ENCODE measurements around the gene SPATA12.

Gene SPATA12

DNA sequence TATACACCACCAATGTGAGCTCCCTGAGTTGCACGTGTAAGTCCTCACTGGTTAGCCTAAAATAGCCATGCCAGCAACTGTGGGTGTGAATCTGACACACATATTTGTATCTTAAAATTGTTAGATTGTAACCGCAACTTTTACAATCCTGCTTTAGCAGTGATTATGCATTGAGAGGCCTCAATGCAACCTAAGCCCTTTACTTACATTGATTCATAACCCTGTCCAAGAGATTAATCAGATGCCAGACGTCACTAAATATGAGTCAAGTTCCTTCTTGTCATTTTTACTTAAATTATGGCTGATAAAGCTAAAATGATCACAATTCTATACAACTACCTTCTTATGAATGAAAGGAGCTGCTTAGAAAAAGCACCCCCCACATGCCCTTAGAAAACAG lies 57.8 kb downstream of the SPATA12 start:
- no peak for DNase-seq (ENCODE audit: low spot score)

DNA sequence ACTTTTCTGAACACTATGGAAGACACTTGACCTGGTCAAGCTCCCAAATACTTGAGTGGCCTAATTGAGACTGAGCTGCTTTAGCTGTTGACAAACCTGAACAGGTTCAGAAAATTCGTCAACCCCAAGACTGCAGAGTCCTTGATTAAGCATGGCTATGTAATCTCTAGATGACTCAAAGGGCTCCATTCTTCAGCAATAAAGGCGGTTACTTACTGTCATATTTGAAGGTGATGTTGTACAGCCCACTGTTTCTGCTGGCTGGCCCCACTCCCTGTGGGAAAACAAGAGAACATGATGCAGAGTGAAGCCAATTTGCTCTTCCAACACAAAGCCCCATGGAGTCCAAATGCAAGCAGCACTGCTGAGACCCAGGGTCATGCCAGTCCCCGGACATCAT lies 59.6 kb downstream of the SPATA12 start:
- DNase-seq (ENCODE audit: low spot score): no peak

DNA sequence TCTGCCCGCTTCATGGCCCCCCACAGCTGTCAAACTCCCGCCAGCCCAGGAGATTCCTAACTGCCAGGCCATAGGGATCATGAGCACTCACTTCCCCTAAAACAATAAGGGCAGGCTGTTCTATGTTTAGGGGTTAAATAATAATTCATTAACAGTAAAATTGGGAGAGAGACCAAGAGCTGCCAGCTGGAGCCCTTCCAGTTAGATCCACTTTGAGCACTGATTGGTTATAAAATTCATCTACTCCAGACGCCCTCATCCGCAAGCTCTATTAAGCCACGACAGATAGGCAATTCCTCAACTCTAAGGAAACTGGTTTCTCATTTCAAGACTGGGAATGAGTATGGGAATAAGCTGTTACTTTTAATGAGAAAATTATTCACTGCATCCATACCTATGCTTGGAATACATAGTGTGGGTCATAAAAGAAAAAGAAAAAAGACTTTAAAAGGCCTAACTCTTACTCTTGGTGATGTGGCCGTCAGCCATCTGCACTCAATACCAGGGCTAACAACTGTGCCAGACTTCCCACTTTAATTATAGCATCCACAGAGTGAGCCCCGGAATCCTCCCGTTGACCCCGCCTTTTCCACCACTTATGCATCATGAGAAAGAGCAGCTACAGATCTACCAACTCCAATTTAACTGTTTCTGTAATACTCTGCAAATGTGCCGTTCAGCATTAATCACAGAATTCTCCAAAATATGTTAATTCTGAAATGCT lies 60.1 kb downstream of the SPATA12 start:
- no peak for DNase-seq (ENCODE audit: low spot score)

All from hepatic stellate cell (primary cell).